K562 (cell line): ENCODE data around the gene DSG1. TPM values are rescaled to one million over a fixed set of nuclear protein-coding genes. Genes with fewer than 3 reads are reported as not detected.

Source experiments
- ATAC-seq: fragments of 200-7000 bp; cut with Tn5 transposase; 3 replicates; pipeline ENCODE4 v1.9.1; 2020; ENCODE audit warnings: moderate library complexity
- BruUV-seq: library from RNA; stranded (reverse); fragments of 400-500 nt; replicated peaks from 2 replicates; lab custom pipeline; 2021; lab: Mats Ljungman, UMichigan
- CTCF ChIA-PET: fragments of 300-600 bp; formaldehyde crosslinking; extraction: SDS; loops from one replicate; lab custom pipeline; 2021; ENCODE audit warnings: low intra/inter-chr PET ratio; lab: Yijun Ruan, JAX
- POLR2A ChIA-PET: fragments of 300-600, 350-650 bp; sonication (Branson Sonifier 250); formaldehyde crosslinking; extraction: SDS; loops from one replicate; lab custom pipeline; 2021; ENCODE audit warnings: antibody characterized with exemption, inconsistent platforms; lab: Yijun Ruan, JAX
- DNase-seq, 4 experiments: peaks; one replicate each; pipeline versions ENCODE4 v3.0.0 to v3.0.0-alpha.2; 2011 to 2018; ENCODE audit warnings: low spot score in 3 of 4, mixed read lengths in 3 of 4; ENCODE audit errors: extremely low read depth in 1 of 4
- FAIRE-seq: peaks from 2 replicates; lab custom pipeline; 2011; peaks lifted over from hg19 to GRCh38; lab: Jason Lieb, UNC
- H2AFZ ChIP-seq: 2 replicates; pipeline ENCODE4 v1.6.0; 2011; ENCODE audit warnings: low read depth, low read length, control low read depth, inconsistent platforms
- H3K27ac ChIP-seq: fragments of 200-600 bp; 3 replicates; pipeline ENCODE4 v1.8.0; 2011; ENCODE audit warnings: low read depth, mild to moderate bottlenecking, control low read depth, inconsistent platforms, low read length, moderate library complexity, mixed read lengths; ENCODE audit errors: extremely low read depth
- H3K27me3 ChIP-seq, 2 experiments: fragments of 300-600 bp in 1 of 2; 2 replicates in 1 of 2; 3 replicates in 1 of 2; pipeline versions ENCODE4 v1.6.0 to v1.8.0; 2011; ENCODE audit warnings: inconsistent platforms in 2 of 2, low read length in 2 of 2, mild to moderate bottlenecking in 1 of 2, mixed read lengths in 1 of 2, moderate library complexity in 1 of 2; ENCODE audit not compliant: control insufficient read depth in 2 of 2, insufficient read depth in 2 of 2
- H3K36me3 ChIP-seq: fragments of 300-600 bp; 3 replicates; pipeline ENCODE4 v1.8.0; 2011; ENCODE audit warnings: mild to moderate bottlenecking, low read length, inconsistent platforms; ENCODE audit not compliant: control insufficient read depth, insufficient read depth
- H3K4me1 ChIP-seq, 2 experiments: fragments of 200-600 bp in 1 of 2; replicated peaks in 1 of 2; 2 replicates in 1 of 2; 3 replicates in 1 of 2; pipeline versions ENCODE4 v1.5.1 to v1.8.0; 2011; ENCODE audit warnings: inconsistent platforms in 2 of 2, low read length in 2 of 2, mild to moderate bottlenecking in 1 of 2, mixed read lengths in 1 of 2, moderate library complexity in 1 of 2; ENCODE audit not compliant: control insufficient read depth in 2 of 2, insufficient read depth in 2 of 2
- H3K4me2 ChIP-seq: 2 replicates; pipeline ENCODE4 v1.6.1; 2011; ENCODE audit warnings: low read length, control low read depth, inconsistent platforms, mixed read lengths; ENCODE audit not compliant: insufficient read depth
- H3K4me3 ChIP-seq: fragments of 200-600 bp; sonication (generic), shearing (Covaris generic); 2 replicates; pipeline ENCODE4 v1.5.1; 2016; ENCODE audit warnings: control low read depth, inconsistent platforms
- H3K79me2 ChIP-seq: fragments of 200-600 bp; 3 replicates; pipeline ENCODE4 v1.8.0; 2011; ENCODE audit warnings: low read length, inconsistent platforms; ENCODE audit not compliant: control insufficient read depth, insufficient read depth
- H3K9ac ChIP-seq, 2 experiments: 2 replicates each; pipeline versions ENCODE4 v1.6.0 to v1.6.1; 2011; ENCODE audit warnings: low read depth in 2 of 2, low read length in 2 of 2, control low read depth in 1 of 2, inconsistent platforms in 1 of 2, mild to moderate bottlenecking in 1 of 2, mixed read lengths in 1 of 2; ENCODE audit not compliant: insufficient read depth in 1 of 2
- H3K9me1 ChIP-seq: one replicate; pipeline ENCODE4 v1.6.0; 2011; ENCODE audit warnings: inconsistent platforms, mild to moderate bottlenecking, low read length, moderate library complexity; ENCODE audit not compliant: control insufficient read depth, insufficient read depth
- H3K9me3 ChIP-seq: replicated peaks from 2 replicates; pipeline ENCODE4 v1.5.1; 2011; ENCODE audit warnings: low read depth, low read length, inconsistent platforms; ENCODE audit not compliant: control insufficient read depth, insufficient read depth
- H4K20me1 ChIP-seq: replicated peaks from 2 replicates; pipeline ENCODE4 v1.6.1; 2011; ENCODE audit warnings: low read length, inconsistent platforms, mixed read lengths; ENCODE audit not compliant: control insufficient read depth, insufficient read depth
- BMI1 ChIP-seq: fragments of 150-350 bp; IDR thresholded peaks from 2 replicates; pipeline ENCODE4 v1.6.1; 2014; ENCODE audit warnings: low read length
- C11orf30 ChIP-seq: fragments of 450-650 bp; IDR thresholded peaks from 2 replicates; pipeline ENCODE4 v1.6.1; 2016; ENCODE audit warnings: low read depth, mild to moderate bottlenecking
- FOXK2 ChIP-seq, 2 experiments: fragments of 450-650 bp; IDR thresholded peaks in 1 of 2; conservative IDR thresholded peaks in 1 of 2; 2 replicates each; pipeline ENCODE4 v1.6.1; 2016; ENCODE audit warnings: low read depth in 2 of 2, mild to moderate bottlenecking in 1 of 2
- PHTF2 ChIP-seq: fragments of 250-450 bp; sonication (Bioruptor Pico); IDR thresholded peaks from 2 replicates; pipeline ENCODE4 v1.5.0; 2021; ENCODE audit warnings: mild to moderate bottlenecking
- RBM39 ChIP-seq: fragments of 200-400 bp; formaldehyde crosslinking; optimal IDR thresholded peaks from 2 replicates; pipeline ENCODE3; 2018; ENCODE audit warnings: low read depth, low read length
- TEAD4 ChIP-seq, 2 experiments: sonication (generic) in 1 of 2; formaldehyde crosslinking in 1 of 2; IDR thresholded peaks; 2 replicates each; pipeline versions ENCODE4 v1.6.1 to v1.8.0; 2012 to 2022; ENCODE audit warnings: borderline replicate concordance in 1 of 2, inconsistent platforms in 1 of 2, low read length in 1 of 2, mild to moderate bottlenecking in 1 of 2, missing genetic modification reagents in 1 of 2
- ZNF76 ChIP-seq: fragments of 250-450 bp; sonication (Bioruptor Pico); IDR thresholded peaks from 2 replicates; pipeline ENCODE4 v1.4.0; 2020; ENCODE audit warnings: mild to moderate bottlenecking, moderate library complexity, borderline replicate concordance
- ZSCAN32 ChIP-seq: fragments of 450-650 bp; formaldehyde crosslinking; IDR thresholded peaks from 2 replicates; pipeline ENCODE4 v1.4.0; 2020; ENCODE audit warnings: mild to moderate bottlenecking, moderate library complexity
- WGBS: fragments of 100-300 bp; shearing (Covaris generic); methylation state at CpG from one replicate; pipeline ENCODE4 v1.1.6; 2016; ENCODE audit warnings: low coverage, mixed read lengths; ENCODE audit not compliant: insufficient coverage; ENCODE audit errors: missing lambda C conversion rate; 5-methylcytosine and 5-hydroxymethylcytosine counted together
- in situ Hi-C: fragments of 300-500 bp; cut with MboI; formaldehyde crosslinking; loops from 4 replicates; pipeline ENCODE4 v1.15.0; 2018; ENCODE audit warnings: inconsistent platforms, mixed read lengths
- intact Hi-C: fragments of 100-400 bp; cut with micrococcal nuclease; formaldehyde crosslinking; loops from 2 replicates; pipeline ENCODE4 v1.14.2; 2022
- polyA plus RNA-seq, 8 experiments: library from polyadenylated mRNA; depleted of rRNA in 4 of 8; stranded (reverse) in 5 of 8; unstranded in 3 of 8; fragments of >200 nt; fragmentation: Nextera tagmentation in 2 of 8; fragmentation: Illumina TruSeq in 1 of 8; extraction: Ambion mirVana in 2 of 8; extraction: Trizol in 1 of 8; gene quantifications; 2 replicates each; pipeline versions ENCODE4 v1.2.1 to v1.2.3, GENCODE V29; 2011 to 2014; ENCODE audit warnings: inconsistent platforms in 1 of 8, missing spikeins in 1 of 8
- total RNA-seq, 7 experiments: library from RNA; depleted of rRNA in 6 of 7; stranded (reverse); fragments of >200 nt in 6 of 7; fragmentation: Illumina TruSeq in 2 of 7; extraction: Trizol in 2 of 7; gene quantifications; 2 replicates each; pipeline versions ENCODE4 v1.2.1 to v1.2.3, GENCODE V29; 2011 to 2021; ENCODE audit warnings: low replicate concordance in 1 of 7
- TF ChIP-seq, protein P1 (sequence below): fragments of 200-800 bp; sonication (Bioruptor generic); IDR thresholded peaks from 2 replicates; pipeline ENCODE4 v1.6.1; 2016; ENCODE audit warnings: missing genetic modification characterization, missing compliant biosample characterization

DSG1 gene
- total and polyA plus RNA-seq, 9 of the 15 experiments (the other 6 are each of a cell fraction or from before 2014, with no cell fraction given) = 0.03 to 0.26 (median 0.15) TPM; not detected in 1

GRCh38 chr18:31396796-31397612, 79.0 kb downstream of the DSG1 start:
- ChIA-PET CTCF (no interaction called here), POLR2A (no interaction called here)
- no peak overlapping the region for H3K4me2 ChIP-seq
- no peak overlapping the region for H2AFZ ChIP-seq
- intact Hi-C loops (no loop called here), in situ Hi-C loops (no loop called here)
- BruUV-seq = no TSS peak
- no peaks in the 10 kb centered on the region for H3K36me3 ChIP-seq
- no peak overlapping the region for H3K27ac ChIP-seq
- DNase-seq (peak in 1 of 4 experiments; percentile 14), ATAC-seq (peak; percentile 47), FAIRE-seq (no peak)
- no peaks in the 10 kb centered on the region for H3K79me2 ChIP-seq
- no peak for TF ChIP-seq FOXK2 (conservative IDR thresholded peaks at IDR 0.05 in 1 of 2, IDR thresholded peaks at IDR 0.05 in 1 of 2; ENCODE audit: low read depth in 2 of 2)
- no peaks in the 10 kb centered on the region for H3K9me1 ChIP-seq
- no peak overlapping the region for H3K9ac ChIP-seq
- no peaks in the 10 kb centered on the region for H3K9me3 ChIP-seq
- no peaks in the 10 kb centered on the region for H3K27me3 ChIP-seq
- no peaks in the 10 kb centered on the region for H4K20me1 ChIP-seq
- no peaks in the 10 kb centered on the region for H3K4me1 ChIP-seq
- 3% methylated on average over 6 of the region's 6 CpGs for WGBS
- H3K4me3 ChIP-seq = no peak overlapping the region

GRCh38 chr18:31398191-31398590, 80.2 kb downstream of the DSG1 start:
- Histone ChIP-seq H3K9me3 (no peaks in the 10 kb centered on the region), H3K36me3 (no peaks in the 10 kb centered on the region), H3K27me3 (no peaks in the 10 kb centered on the region), H3K27ac (no peak overlapping the region), H3K4me1 (no peaks in the 10 kb centered on the region), H4K20me1 (no peaks in the 10 kb centered on the region), H2AFZ (no peak overlapping the region), H3K9ac (no peak overlapping the region), H3K79me2 (no peaks in the 10 kb centered on the region), H3K4me3 (no peak overlapping the region), H3K9me1 (no peaks in the 10 kb centered on the region), H3K4me2 (no peak overlapping the region)
- no peak for ATAC-seq
- in situ Hi-C loops (no loop called here), intact Hi-C loops (no loop called here)
- WGBS = 0% methylated on average over 2 of the region's 2 CpGs
- TF ChIP-seq ZNF76 (no peak), TEAD4 (IDR thresholded peaks at IDR 0.05; ENCODE audit: low read length) (no peak), TEAD4 (CRISPR knock-in tag; IDR thresholded peaks at IDR 0.05; ENCODE audit: borderline replicate concordance) (no peak), BMI1 (no peak), C11orf30 (no peak), ZSCAN32 (no peak), RBM39 (no peak), PHTF2 (CRISPR knock-in tag) (no peak)
- TF ChIP-seq, protein P1, sequence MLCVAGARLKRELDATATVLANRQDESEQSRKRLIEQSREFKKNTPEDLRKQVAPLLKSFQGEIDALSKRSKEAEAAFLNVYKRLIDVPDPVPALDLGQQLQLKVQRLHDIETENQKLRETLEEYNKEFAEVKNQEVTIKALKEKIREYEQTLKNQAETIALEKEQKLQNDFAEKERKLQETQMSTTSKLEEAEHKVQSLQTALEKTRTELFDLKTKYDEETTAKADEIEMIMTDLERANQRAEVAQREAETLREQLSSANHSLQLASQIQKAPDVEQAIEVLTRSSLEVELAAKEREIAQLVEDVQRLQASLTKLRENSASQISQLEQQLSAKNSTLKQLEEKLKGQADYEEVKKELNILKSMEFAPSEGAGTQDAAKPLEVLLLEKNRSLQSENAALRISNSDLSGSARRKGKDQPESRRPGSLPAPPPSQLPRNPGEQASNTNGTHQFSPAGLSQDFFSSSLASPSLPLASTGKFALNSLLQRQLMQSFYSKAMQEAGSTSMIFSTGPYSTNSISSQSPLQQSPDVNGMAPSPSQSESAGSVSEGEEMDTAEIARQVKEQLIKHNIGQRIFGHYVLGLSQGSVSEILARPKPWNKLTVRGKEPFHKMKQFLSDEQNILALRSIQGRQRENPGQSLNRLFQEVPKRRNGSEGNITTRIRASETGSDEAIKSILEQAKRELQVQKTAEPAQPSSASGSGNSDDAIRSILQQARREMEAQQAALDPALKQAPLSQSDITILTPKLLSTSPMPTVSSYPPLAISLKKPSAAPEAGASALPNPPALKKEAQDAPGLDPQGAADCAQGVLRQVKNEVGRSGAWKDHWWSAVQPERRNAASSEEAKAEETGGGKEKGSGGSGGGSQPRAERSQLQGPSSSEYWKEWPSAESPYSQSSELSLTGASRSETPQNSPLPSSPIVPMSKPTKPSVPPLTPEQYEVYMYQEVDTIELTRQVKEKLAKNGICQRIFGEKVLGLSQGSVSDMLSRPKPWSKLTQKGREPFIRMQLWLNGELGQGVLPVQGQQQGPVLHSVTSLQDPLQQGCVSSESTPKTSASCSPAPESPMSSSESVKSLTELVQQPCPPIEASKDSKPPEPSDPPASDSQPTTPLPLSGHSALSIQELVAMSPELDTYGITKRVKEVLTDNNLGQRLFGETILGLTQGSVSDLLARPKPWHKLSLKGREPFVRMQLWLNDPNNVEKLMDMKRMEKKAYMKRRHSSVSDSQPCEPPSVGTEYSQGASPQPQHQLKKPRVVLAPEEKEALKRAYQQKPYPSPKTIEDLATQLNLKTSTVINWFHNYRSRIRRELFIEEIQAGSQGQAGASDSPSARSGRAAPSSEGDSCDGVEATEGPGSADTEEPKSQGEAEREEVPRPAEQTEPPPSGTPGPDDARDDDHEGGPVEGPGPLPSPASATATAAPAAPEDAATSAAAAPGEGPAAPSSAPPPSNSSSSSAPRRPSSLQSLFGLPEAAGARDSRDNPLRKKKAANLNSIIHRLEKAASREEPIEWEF (CRISPR knock-in tag) = no peak
- BruUV-seq = no TSS peak
- FAIRE-seq = no peak
- ChIA-PET CTCF (no interaction called here), POLR2A (interaction anchor here (0.6 kb wide), 1 partner anchor 55 kb away, joined by 4 read pairs; no protein-coding TSS in a partner anchor)
- no peak for DNase-seq
